HG03175 (cell line): ENCODE results near the gene CAPN1.
A peak's percentile ranks its signal among the peaks of the same experiment; 100 is the strongest.

Source experiments
- ATAC-seq: cut with Tn5 transposase; IDR thresholded peaks from one replicate; pipeline ENCODE4 v1.9.1; 2021; ENCODE audit warnings: mild to moderate bottlenecking, moderate library complexity; ENCODE audit not compliant: unreplicated experiment

The CAPN1 gene

DNA sequence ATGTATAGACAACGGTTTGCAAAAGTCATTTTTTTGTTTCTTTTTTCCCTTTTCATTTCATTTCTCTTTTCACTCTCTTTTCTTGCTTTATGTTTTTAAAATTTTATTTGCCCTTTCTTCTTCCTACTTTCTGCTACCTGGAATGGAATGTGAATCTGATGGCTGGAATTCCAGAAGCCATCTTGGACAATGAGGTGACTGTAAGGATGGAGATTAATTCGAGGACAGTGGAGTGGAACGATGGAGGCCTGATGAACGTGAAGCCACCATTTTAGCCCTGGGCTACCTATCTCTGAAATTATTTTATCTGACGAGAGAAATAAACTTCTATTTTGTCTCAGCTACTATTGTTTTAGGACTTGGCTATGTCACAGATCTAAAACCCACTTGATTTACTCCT lies 77.3 kb downstream of the CAPN1 start:
- ATAC-seq, result no peak

DNA sequence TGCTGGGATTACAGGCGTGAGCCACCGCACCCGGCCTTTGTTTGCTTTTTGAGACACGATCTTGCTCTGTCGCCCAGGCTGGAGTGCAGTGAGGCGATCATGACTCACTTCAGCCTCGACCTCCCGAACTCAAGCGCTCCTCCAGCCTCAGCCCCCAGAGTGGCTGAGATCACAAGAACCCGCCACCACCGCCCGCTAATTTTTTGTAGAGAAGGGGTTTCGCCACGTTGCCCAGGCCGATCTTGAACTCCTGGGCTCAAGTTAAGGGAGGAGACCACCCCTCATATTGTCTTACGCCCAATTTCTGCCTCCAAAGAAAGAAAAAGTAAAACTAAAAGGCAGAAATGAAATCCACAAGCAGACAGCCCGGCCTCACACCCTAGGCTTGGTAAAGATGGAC lies 78.6 kb downstream of the CAPN1 start:
- no peak for ATAC-seq

DNA sequence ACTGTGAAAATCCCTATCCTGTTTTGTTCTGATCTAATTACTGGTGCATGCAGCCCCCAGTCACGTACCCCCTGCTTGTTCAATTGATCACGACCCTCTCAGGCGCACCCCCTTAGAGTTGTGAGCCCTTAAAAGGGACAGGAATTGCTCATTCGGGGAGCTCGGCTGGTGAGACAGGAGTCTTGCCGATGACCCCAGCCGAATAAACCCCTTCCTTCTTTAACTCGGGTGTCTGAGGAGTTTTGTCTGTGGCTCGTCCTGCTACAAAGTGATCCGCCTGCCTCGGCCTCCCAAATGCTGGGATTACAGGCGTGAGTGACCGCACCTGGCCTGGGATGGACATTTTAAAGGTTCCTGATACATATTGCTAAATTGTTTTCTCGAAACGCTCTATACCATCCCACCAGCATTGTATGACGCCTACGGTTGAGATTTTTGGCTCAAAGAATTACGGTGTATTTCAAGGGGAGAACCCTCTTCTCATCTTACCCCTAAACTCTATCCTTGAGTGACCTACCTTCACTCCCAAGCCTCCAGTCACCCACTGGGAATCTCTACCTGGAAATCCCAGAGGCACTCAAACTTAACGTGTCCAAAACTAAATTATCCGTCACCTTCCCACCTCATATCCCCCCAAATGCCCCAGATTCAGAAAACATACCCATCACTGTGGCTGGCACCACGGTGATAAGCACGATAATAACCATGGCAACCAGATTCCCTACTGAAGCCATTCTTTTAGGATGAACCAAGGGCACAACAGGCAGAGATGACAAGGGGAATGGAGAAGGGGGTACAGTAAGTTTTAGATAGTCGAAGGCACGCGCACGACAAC lies 79.2 kb downstream of the CAPN1 start:
- peak; percentile 9 for ATAC-seq
